ENCODE results near the gene HSPA12A.

DNA sequence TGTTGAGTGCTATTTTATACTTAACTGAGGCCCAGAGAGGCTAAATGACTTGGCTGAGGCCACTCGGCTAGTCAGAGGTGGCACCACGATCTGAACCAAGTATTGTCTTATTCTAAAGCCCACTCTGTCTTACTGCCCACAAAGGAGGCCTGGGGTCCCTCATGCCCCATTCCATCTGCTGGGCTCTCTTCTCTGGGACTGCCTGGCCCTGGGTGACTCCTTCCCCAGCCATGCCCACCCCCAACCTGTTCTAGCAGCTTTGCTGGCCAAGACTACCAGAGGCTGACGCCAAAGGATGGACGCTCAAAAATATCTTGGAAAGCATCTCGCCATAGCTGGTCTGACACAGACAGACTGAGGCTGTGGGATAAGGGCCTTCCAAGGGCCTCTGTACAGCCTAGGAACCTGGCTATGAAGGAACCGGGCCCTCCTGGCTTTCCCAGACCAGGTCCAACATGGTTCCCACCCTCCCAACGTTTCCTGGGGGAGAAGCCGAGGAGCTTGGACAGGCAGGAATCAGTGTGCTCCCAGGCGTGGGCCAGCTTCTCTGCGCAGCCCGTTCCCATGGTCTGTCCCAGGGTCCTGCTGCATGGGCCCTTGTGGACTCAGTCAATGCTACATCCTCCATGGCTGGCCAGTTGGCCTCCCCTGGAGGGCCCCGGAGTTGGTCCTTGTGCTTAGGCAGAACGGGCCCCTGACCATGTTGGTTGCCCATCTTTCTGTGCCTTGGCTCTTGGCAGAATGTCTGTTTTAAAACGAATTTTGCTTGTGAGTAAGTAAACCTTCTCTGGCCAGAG lies 11.7 kb downstream of the HSPA12A start:
- TF ChIP-seq CTCF (optimal IDR thresholded peaks at IDR 0.05 in 1 of 3, IDR thresholded peaks at IDR 0.05 in 1 of 3, conservative IDR thresholded peaks at IDR 0.05 in 1 of 3; ENCODE audit: extremely low read depth in 1 of 3, insufficient read depth in 2 of 3, low read length in 3 of 3) (no peak), EZH2 (IDR thresholded peaks at IDR 0.05; ENCODE audit: low read length) (no peak)

All from keratinocyte (primary cell).